Stimulated activated CD8-positive, alpha-beta memory T cell treated with anti-CD3 and anti-CD28 coated beads, Interleukin-12 subunit alpha, Interleukin-12 subunit beta, amount 100 ng/mL, for 4 hours (primary cell): Measurements from ENCODE around the gene TAP2.
"Not testable (repeated sequence)": the region's sequence is repeated elsewhere in the genome, so short reads cannot be mapped to it uniquely, and the experiment has no call there.

Source experiments
- DNase-seq: peaks from one replicate; pipeline ENCODE4 v3.0.0-alpha.2; 2020; ENCODE audit warnings: low read depth

The TAP2 gene

GRCh38 chr6:32835167-32835893 is 3.2 kb downstream of the TAP2 start:
- DNase-seq = no peak

DNA sequence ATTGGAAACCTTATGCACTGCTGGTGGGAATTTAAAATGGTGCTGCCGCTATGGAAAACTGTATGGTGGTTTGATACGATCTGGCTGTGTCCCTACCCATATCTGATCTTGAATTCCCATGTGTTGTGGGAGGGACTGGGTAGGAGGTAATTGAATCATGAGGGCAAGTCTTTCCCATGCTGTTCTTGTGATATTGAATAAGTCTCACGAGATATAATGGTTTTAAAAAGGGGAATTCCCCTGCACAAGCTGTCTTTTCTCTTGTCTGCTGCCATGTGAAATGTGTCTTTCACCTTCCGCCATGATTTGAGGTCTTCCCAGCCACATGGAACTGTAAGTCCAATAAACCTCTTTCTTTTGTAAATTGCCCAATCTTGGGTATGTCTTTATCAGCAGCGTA is 4.9 kb downstream of the TAP2 start:
- no peak for DNase-seq

- no peak for DNase-seq
Measured at GRCh38 chr6:32832535-32832934, 6.0 kb downstream of the TAP2 start.

- no peak for DNase-seq
Measured at GRCh38 chr6:32830936-32831335, 7.6 kb downstream of the TAP2 start.

- no peak for DNase-seq
Measured at GRCh38 chr6:32830017-32830416, 8.5 kb downstream of the TAP2 start.

- DNase-seq = no peak
Measured at GRCh38 chr6:32829495-32829894, 9.0 kb downstream of the TAP2 start.

DNA sequence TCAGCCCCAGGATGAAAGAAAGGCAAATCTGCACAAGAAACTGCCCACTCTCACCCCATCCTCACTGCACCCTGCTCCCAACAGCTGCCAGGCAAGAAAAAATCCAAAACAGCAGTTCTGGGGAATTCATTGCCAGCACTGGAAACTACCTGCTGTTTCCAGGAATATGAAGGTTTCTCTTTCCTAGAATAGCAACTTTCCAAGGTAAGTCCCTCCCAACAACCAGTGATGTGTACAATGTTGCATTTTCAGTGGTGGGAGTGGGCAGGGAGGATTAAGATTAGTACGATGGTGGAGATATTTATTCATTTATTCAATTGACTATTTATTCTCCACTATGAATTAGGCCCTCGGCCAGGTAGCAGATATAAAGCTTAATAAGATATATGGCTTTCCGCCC is 11.5 kb downstream of the TAP2 start:
- DNase-seq = no peak

- no peak for DNase-seq
Measured at GRCh38 chr6:32825966-32826365, 12.6 kb downstream of the TAP2 start.

DNA sequence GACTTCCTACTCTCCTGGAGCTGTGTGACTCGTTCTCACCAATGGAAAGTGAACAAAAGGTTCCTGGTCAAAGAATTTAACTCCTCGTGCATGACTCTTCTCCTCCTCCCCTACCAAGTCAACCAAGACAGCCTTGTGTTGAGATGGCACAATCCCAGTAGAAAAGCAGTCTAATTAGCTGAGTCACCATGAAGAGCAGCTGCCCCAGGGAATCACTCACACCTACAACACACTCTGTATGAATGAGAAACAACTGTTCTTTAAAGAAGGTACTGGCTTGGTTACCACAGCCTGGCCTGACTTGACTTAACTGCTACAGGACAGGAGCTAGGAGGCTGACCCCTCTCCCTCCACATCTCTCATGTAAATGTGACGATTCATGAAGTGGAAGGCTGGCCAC is 18.8 kb downstream of the TAP2 start:
- no peak for DNase-seq

GRCh38 chr6:32818867-32819266 is 19.7 kb downstream of the TAP2 start:
- DNase-seq = no peak

DNA sequence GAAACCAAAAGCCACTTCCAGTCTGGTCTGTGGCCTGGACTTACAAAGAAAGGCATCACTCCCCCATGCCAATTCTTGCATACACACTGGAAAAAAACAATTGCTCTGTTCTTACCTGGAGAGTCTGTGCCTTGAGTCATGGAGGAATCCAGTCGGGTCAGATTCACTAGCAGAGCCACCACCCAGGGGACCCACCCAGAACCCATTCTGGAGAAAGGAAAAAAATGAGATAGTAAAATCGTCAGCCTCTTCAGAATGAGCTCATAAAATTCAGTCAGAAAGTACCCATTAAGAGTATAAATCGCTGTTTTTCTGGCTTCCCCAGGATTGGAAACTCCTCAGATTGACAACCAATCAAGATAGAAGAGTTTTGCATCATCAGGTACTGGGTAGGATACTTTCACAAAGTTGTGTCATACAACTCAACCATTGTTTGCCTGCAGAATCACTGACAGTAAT is 21.8 kb downstream of the TAP2 start, which contains the start of gene HLA-DOB:
TSS of gene HLA-DOB (minus strand) at position 257 of the 459 bp plus-strand sequence. CDS start at position 206, 51 bp downstream.
- DNase-seq = no peak

DNA sequence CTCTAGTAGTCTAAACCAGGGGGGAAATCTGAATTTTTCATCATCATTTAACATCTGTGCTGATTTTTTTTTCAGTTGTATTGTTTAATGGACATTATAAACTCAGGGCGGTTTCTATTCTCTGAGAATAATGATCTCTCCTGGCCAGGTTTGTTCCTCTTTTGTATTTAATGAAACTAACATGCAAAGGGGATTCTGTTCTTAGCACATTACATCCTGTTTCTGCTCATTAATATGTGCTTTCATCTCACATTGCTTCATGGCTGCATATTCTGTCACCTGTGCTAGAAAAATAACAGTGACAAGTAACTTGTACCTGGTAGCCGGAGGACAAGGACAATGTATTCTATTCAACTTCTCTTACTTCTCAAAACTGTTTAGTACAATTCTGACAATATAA is 22.5 kb downstream of the TAP2 start:
- DNase-seq = no peak

- DNase-seq = no peak
Measured at GRCh38 chr6:32815115-32815514, 23.4 kb downstream of the TAP2 start.

GRCh38 chr6:32814145-32814544 is 24.4 kb downstream of the TAP2 start:
- DNase-seq = no peak

DNA sequence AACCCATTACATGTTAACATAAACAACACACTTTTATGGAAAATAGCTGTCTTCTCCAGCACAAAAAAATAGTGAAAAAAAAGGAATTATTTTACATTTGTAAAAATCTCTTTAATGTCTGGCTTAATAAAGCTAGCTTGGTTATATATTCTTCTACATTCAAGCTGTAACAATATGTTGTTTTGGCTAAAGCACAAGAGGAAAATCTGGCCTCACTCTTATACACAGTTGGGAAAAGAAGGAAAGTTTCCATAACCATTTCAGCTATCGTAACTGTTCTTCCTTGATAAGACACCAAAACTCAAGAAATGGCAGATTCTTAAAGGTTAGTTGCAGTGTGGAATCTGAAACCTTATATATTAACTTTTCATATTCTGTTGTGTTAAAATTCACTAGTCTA is 29.4 kb downstream of the TAP2 start:
- DNase-seq = no peak

- DNase-seq = no peak
Measured at GRCh38 chr6:32807020-32807580, 31.4 kb downstream of the TAP2 start.

GRCh38 chr6:32805404-32805803 is 33.1 kb downstream of the TAP2 start:
- DNase-seq = not testable (repeated sequence)

DNA sequence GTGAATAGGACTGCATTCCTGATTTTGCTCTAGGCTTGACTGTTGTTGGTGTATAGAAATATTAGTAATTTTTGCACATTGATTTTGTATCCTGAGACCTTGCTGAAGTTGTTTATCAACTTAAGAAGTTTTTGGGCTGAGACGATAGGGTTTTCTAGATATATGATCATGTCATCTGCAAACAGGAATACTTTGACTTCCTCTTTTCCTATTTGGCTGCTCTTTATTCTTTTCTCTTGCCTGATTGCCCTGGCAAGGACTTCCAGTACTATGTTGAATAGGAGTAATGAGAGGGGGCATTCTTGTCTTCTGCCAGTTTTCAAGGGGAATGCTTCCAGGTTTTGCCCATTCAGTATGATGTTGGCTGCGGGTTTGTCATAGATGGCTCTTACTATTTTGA is 35.1 kb downstream of the TAP2 start:
- DNase-seq = no peak

- no peak for DNase-seq
Measured at GRCh38 chr6:32799740-32800139, 38.8 kb downstream of the TAP2 start.

DNA sequence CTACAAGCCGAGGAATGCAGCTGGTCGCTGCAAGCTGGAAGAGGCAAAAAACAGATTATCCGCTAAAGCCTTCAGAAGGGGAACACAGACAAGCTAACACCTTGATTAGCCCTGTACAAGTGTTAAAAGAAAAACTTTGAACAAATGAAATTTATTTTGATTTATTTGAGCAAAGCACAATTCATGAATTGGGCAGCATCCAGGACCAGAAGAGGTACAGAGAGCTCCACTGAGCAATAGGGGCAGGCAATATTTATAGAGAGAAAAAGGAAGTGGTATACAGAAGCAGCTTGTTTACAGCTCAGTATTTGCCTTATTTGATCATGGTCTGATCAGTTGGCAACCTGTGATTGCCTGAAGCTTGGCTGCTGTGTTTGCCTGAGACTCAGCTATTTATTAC is 39.4 kb downstream of the TAP2 start:
- no peak for DNase-seq

- peak; percentile 53 for DNase-seq
Measured at GRCh38 chr6:32796848-32797776, 41.4 kb downstream of the TAP2 start.

DNA sequence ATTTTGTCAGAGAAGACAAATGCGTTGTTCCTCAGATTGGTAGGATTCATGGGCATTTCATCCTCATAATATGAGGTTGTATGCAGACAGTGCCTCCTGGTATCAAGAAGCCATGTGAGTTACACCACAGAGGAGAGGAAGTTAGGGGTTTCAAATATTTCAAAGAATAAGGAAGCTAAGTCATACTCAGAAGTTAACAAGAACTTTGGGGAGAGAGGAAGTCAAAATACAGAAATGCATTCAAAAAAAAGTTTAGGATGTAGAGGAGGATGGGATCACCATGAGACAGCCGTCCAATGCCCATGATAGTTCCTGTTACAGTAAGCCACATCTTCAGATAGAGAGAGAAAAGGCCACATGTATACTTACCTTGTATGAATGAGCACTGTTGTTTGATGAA is 44.0 kb downstream of the TAP2 start:
- DNase-seq = no peak
